Activated B cell treated with CpG ODN at 0.5 μM for 24 hours (primary cell): ENCODE data around the gene MGAT3. TPM values are rescaled to one million over a fixed set of nuclear protein-coding genes. Genes with fewer than 3 reads are reported as not detected.
"Not testable (repeated sequence)": the region's sequence is repeated elsewhere in the genome, so short reads cannot be mapped to it uniquely, and the experiment has no call there.

ENCODE experiments used
- ATAC-seq: fragments of 200-7000 bp; cut with Tn5 transposase; one replicate; pipeline ENCODE4 v1.10.0; 2021; ENCODE audit warnings: low read depth, mild to moderate bottlenecking, moderate library complexity
- CTCF ChIA-PET: fragments of 350-600 bp; sonication (Branson Sonifier 250); formaldehyde crosslinking; loops from one replicate; lab custom pipeline; 2021; ENCODE audit warnings: antibody characterized with exemption; lab: Charles Lee
- POLR2A ChIA-PET: fragments of 350-600 bp; sonication (Branson Sonifier 250); formaldehyde crosslinking; loops from one replicate; lab custom pipeline; 2021; ENCODE audit warnings: antibody characterized with exemption; lab: Charles Lee
- DNase-seq: peaks from one replicate; pipeline ENCODE4 v3.0.0; 2022
- H3K27ac Mint-ChIP-seq: one replicate; pipeline ENCODE4 v1.8.0; 2020; ENCODE audit warnings: mixed read lengths
- H3K27me3 Mint-ChIP-seq: one replicate; pipeline ENCODE4 v1.8.0; 2021; ENCODE audit warnings: mixed read lengths
- H3K36me3 Mint-ChIP-seq: one replicate; pipeline ENCODE4 v1.8.0; 2021; ENCODE audit warnings: low read depth, mixed read lengths
- H3K4me1 Mint-ChIP-seq: one replicate; pipeline ENCODE4 v1.8.0; 2021; ENCODE audit warnings: mixed read lengths
- H3K4me3 Mint-ChIP-seq: one replicate; pipeline ENCODE4 v1.8.0; 2020; ENCODE audit warnings: mild to moderate bottlenecking, mixed read lengths
- H3K9me3 Mint-ChIP-seq: one replicate; pipeline ENCODE4 v1.8.0; 2020; ENCODE audit warnings: mixed read lengths
- intact Hi-C: fragments of 100-400 bp; cut with micrococcal nuclease; formaldehyde crosslinking; loops from one replicate; pipeline ENCODE4 v1.15.1; 2024
- total RNA-seq: library from RNA; stranded (reverse); gene quantifications from 2 replicates; pipeline ENCODE4 v1.2.3, GENCODE V29; 2022
- TF ChIP-seq, protein P1 (sequence below): fragments of 200-600 bp; IDR thresholded peaks from one replicate; pipeline ENCODE4 v1.8.0; 2022; ENCODE audit warnings: antibody characterized with exemption, mild to moderate bottlenecking

MGAT3 gene
- total RNA-seq, 1 donor from 2014 or later, result 43.4 TPM

DNA sequence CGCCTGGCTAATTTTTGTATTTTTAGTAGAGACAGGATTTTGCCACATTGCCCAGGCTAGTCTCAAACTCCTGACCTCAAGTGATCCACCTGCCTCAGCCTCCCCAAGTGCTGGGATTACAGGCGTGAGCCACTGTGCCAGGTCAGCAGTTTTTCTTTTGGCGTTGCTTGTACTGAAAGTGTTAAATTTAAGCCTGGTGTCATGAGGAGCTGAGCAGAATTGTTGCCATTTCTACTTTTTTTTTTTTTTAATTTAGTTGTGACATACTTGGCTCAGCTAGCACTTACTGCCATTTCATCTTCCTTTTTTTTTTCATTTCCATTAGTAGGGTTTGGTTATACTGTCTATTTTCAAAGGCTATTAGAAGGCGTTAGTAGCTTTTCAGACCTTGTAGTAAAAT is 46.5 kb upstream of the MGAT3 start:
- POLR2A ChIA-PET, result interaction anchor here (0.6 to 3.3 kb wide), 2 partner anchors 10 to 71 kb away, joined by 3 to 10 read pairs; partner anchors contain the start of gene TAB1
- Mint-ChIP-seq H3K4me3 (no peak overlapping the region), H3K27ac (no peak overlapping the region), H3K4me1 (peaks cover 26% of the 10 kb centered on the region), H3K9me3 (no peaks in the 10 kb centered on the region), H3K36me3 (peaks cover 21% of the 10 kb centered on the region), H3K27me3 (no peaks in the 10 kb centered on the region)
- intact Hi-C loops, result no loop called here
- CTCF ChIA-PET, result interaction anchor here (0.7 kb wide), 1 partner anchor 103 kb away, joined by 3 read pairs; no protein-coding TSS in a partner anchor
- TF ChIP-seq, protein P1, sequence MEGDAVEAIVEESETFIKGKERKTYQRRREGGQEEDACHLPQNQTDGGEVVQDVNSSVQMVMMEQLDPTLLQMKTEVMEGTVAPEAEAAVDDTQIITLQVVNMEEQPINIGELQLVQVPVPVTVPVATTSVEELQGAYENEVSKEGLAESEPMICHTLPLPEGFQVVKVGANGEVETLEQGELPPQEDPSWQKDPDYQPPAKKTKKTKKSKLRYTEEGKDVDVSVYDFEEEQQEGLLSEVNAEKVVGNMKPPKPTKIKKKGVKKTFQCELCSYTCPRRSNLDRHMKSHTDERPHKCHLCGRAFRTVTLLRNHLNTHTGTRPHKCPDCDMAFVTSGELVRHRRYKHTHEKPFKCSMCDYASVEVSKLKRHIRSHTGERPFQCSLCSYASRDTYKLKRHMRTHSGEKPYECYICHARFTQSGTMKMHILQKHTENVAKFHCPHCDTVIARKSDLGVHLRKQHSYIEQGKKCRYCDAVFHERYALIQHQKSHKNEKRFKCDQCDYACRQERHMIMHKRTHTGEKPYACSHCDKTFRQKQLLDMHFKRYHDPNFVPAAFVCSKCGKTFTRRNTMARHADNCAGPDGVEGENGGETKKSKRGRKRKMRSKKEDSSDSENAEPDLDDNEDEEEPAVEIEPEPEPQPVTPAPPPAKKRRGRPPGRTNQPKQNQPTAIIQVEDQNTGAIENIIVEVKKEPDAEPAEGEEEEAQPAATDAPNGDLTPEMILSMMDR, result no peak
- ATAC-seq, result no peak
- DNase-seq, result no peak

DNA sequence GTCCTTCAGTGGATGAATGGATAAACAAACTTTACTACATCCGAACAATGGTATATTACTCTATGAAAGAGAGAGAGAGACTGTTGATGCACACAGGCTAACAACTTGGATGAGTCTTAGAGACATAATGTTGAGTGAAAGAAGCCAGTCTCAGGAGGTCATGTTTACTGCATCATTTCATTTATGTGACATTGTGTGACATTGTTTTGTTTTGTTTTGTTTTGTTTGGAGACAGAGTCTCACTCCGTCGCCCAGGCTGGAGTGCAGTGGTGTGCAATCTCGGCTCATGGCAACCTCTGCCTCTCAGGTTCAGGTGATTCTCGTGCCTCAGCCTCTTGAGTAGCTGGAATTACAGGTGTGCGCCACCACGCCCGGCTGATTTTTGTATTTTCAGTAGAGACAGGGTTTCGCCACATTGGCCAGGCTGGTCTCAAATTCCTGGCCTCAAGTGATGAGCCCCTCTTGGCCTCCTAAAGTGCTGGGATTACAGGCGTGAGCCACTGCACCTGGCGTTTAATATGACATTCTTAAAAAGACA is 44.9 kb upstream of the MGAT3 start:
- DNase-seq, H3K4me3 Mint-ChIP-seq, H3K27me3 Mint-ChIP-seq, H3K27ac Mint-ChIP-seq, CTCF ChIA-PET, H3K9me3 Mint-ChIP-seq, ATAC-seq, intact Hi-C loops: not testable (repeated sequence)
- POLR2A ChIA-PET, result interaction anchor here (1.0 to 3.3 kb wide), 3 partner anchors 12 to 108 kb away, joined by 3 to 11 read pairs (median 10); partner anchors contain the start of genes ATF4, RPL3 and TAB1
- Mint-ChIP-seq H3K4me1 (peaks cover 26% of the 10 kb centered on the region), H3K36me3 (peaks cover 28% of the 10 kb centered on the region)

DNA sequence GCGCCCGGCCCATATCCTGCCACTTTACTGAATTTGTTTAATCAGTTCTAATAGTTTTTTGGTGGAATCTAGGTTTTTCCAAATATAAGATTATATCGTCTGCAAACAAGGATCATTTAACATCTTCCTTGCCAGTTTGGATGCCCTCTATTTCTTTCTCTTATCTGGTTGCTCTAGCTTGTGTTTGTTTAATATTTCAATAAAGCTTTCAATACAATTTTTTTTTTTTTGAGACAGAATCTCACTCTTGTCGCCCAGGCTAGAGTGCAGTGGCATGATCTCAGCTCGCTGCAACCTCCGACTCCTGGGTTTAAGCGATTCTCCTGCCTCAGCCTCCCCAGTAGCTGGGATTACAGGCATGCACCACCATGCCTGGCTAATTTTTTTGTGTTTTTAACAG is 43.6 kb upstream of the MGAT3 start:
- peaks cover 34% of the 10 kb centered on the region for H3K36me3 Mint-ChIP-seq
- H3K27me3 Mint-ChIP-seq, ATAC-seq, H3K4me3 Mint-ChIP-seq, intact Hi-C loops, DNase-seq, H3K27ac Mint-ChIP-seq, H3K9me3 Mint-ChIP-seq: not testable (repeated sequence)
- ChIA-PET POLR2A (interaction anchor here (0.6 to 3.3 kb wide), 6 partner anchors 13 to 114 kb away, joined by 3 to 11 read pairs (median 6); partner anchors contain the start of genes ATF4 and TAB1), CTCF (interaction anchor here (1.1 kb wide), 1 partner anchor 242 kb away, joined by 3 read pairs; no protein-coding TSS in a partner anchor)
- peaks cover 23% of the 10 kb centered on the region for H3K4me1 Mint-ChIP-seq

DNA sequence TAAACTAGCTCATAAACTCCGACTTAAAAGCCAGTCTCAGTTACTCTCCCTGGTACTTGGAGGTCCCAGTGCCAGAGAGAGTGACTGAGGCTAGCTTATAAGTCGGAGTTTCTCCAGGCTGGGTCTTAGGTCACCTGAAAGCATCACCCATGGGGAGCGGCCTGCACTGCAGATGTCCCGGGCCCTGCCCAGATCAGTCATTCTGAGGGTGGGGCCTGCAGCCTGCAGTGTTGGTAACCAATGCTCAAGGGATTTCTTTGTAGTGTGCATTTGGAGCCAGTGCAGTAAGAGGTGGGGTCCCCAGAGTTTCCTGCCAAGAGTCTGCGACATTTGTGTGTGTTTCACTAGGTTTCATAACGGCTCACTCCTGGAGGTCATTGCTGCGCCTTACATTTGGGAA is 42.4 kb upstream of the MGAT3 start:
- no peaks in the 10 kb centered on the region for H3K27me3 Mint-ChIP-seq
- no peak overlapping the region for H3K27ac Mint-ChIP-seq
- TF ChIP-seq, protein P1, result no peak
- ATAC-seq (no peak), DNase-seq (no peak)
- CTCF ChIA-PET, result no interaction called here
- no peaks in the 10 kb centered on the region for H3K9me3 Mint-ChIP-seq
- peaks cover 23% of the 10 kb centered on the region for H3K4me1 Mint-ChIP-seq
- H3K4me3 Mint-ChIP-seq, result no peak overlapping the region
- POLR2A ChIA-PET, result interaction anchor here (1.6 kb wide), 1 partner anchor 15 kb away, joined by 3 read pairs; the partner anchor contains the start of gene TAB1
- intact Hi-C loops, result no loop called here
- H3K36me3 Mint-ChIP-seq, result peaks cover 45% of the 10 kb centered on the region

DNA sequence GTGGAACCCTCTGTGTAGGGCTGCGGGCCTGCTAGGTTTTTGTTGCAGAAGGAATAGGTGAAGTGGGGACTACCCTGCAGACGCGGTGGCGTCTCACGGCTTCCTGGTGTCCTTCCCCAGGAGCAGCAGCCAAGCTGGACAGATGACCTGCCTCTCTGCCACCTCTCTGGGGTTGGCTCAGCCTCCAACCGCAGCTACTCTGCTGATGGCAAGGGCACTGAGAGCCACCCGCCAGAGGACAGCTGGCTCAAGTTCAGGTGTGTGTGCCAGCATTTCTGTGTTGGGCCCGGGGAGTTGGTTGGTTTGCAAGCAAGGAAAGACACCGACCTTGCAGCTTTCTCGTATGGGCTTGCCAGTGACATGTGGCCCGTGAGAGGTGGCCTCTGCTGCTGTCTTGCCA is 41.9 kb upstream of the MGAT3 start:
- TF ChIP-seq, protein P1, result no peak
- H3K4me1 Mint-ChIP-seq, result peaks cover 23% of the 10 kb centered on the region
- no peaks in the 10 kb centered on the region for H3K27me3 Mint-ChIP-seq
- ChIA-PET CTCF (no interaction called here), POLR2A (interaction anchor here (1.6 kb wide), 1 partner anchor 15 kb away, joined by 3 read pairs; the partner anchor contains the start of gene TAB1)
- ATAC-seq (no peak), DNase-seq (no peak)
- intact Hi-C loops, result no loop called here
- H3K4me3 Mint-ChIP-seq, result no peak overlapping the region
- H3K9me3 Mint-ChIP-seq, result no peaks in the 10 kb centered on the region
- H3K27ac Mint-ChIP-seq, result no peak overlapping the region
- peaks cover 45% of the 10 kb centered on the region for H3K36me3 Mint-ChIP-seq

DNA sequence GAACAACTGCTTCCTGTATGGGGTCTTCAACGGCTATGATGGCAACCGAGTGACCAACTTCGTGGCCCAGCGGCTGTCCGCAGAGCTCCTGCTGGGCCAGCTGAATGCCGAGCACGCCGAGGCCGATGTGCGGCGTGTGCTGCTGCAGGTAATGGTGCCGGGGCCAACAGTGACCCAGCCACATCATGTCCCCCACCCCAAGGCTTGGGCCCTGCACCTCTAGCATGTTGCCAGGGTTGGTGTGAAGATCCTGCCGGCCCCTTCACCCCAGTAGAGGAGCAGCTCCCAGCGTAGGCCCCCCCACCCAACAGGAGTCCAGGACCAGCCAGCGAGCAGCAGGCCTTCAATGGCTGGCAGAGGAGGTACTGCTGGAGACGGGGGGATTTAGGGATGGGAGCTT is 41.3 kb upstream of the MGAT3 start:
- H3K4me3 Mint-ChIP-seq, result no peak overlapping the region
- ATAC-seq (no peak), DNase-seq (no peak)
- no peaks in the 10 kb centered on the region for H3K9me3 Mint-ChIP-seq
- intact Hi-C loops, result no loop called here
- no peaks in the 10 kb centered on the region for H3K27me3 Mint-ChIP-seq
- TF ChIP-seq, protein P1, result no peak
- no peak overlapping the region for H3K27ac Mint-ChIP-seq
- CTCF ChIA-PET, result no interaction called here
- peaks cover 52% of the 10 kb centered on the region for H3K36me3 Mint-ChIP-seq
- peaks cover 23% of the 10 kb centered on the region for H3K4me1 Mint-ChIP-seq
- POLR2A ChIA-PET, result interaction anchor here (1.6 kb wide), 1 partner anchor 16 kb away, joined by 3 read pairs; the partner anchor contains the start of gene TAB1
